Mucosa of gallbladder (tissue), 1 donor: Measurements from ENCODE around the gene PHF10. TPM values are rescaled to one million over a fixed set of nuclear protein-coding genes. Genes with fewer than 3 reads are reported as not detected.
"Not testable (repeated sequence)": the region's sequence is repeated elsewhere in the genome, so short reads cannot be mapped to it uniquely, and the experiment has no call there.

Experiments used
- DNase-seq: peaks from one replicate; pipeline ENCODE4 v3.0.0-alpha.2; 2020; ENCODE audit warnings: low spot score
- total RNA-seq: library from RNA; stranded (reverse); gene quantifications from one replicate; pipeline ENCODE4 v1.2.1, GENCODE V29; 2021
- donor health status: DM: no; HTN: no; CAD: no.

Gene PHF10
- total RNA-seq, 1 donor from 2014 or later = 39.4 TPM

DNA sequence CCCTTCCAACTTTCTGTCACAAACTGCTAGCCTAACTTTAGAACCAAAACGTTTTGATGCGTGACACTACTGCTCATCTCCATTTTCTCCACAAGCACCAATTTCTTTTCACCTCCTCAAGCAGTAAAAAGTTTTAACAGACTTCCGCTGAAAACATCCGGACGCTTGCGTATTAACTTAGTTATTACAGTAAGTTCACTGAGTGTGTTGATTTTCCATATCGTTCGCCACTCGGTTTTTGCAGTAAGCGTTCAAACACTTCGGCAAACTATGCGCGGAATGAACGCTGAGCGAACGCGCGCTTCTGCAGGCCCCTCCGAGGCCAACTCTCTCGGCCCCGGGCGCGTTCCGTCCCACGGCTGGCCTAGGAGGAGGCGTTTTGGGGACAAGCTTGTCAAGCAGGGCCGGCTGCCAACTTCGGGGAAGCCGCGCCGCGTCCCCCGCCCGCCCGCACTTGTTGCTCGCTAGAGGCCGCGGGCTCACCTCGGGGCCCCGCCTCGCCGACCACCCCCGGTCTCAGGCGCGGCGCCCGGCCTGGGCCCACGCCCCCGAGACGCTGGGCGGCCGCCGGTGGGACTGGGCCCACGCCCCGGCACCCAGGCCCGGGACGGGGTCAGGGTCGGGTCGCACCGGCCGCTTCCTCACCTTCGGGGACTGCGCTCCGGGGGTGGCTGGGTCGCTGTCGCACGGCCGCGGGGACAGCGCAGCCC, 945 bp downstream of the PHF10 start:
- DNase-seq = peak; percentile 56

DNA sequence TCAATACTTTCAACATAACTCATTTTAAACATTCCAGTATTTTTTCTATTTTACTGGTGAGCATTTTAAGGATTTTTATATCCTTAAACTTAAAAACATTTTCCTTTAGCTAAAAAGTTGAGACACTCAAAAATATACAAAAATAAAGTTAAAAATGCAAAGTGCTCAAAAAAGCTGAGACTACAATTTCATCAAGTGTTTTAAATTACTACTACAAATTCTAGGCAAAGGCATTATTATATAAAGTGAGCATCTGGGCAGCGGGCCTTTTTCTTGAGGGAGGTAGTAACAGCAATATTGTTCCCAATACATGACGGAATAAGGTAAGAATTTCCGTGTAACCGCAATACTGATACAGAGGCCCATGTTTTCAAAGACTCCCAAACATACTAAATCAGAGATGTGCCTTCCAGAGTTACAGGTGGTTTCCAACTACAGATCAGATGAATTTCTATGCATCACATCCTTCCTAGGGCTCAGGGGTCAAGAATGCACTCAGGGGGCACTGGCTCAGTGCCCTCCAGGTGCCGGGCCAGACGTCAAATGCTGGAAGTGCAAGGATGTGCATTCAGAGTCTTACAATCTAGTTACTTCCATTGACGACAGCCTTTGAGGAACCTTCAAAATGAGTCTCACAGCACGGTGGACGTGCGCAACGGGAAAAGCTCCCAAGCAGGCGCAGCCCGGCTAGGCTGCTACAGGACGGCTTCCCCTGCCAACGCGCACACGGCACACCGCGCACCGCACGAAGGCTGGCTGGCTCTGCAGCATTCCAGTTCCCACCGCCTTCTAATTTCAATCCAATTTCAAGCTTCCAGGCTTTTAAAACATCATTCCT, 1.7 kb downstream of the PHF10 start:
- DNase-seq = no peak

DNA sequence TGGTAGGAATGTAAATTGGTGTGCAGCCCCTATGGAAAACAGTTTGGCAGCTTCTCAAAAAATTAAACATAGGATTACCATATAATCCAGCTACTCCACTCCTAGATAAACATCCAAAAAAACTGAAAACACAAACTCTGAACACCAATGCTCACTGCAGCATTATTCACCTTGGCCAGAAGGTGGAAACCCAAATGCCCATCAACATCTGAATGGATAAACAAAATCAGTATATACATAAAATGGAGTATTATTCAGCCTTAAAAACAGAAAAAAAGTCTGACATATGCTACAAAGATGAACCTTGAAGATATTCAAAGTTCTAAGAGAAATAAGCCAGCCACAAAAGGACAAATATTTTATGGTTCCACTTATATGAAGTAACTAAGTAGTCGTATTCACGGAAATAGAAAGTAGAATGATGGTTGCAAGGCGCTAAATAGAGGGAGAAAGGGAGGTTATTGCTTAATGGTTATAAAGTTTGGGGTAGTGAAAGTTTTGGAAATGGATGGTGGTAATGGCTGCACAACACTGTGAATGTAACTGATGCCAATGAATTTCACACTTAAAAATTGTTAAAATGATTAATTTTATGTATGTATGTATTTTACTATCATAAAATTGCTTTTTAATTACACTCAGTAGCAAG, 4.0 kb downstream of the PHF10 start:
- no peak for DNase-seq

DNA sequence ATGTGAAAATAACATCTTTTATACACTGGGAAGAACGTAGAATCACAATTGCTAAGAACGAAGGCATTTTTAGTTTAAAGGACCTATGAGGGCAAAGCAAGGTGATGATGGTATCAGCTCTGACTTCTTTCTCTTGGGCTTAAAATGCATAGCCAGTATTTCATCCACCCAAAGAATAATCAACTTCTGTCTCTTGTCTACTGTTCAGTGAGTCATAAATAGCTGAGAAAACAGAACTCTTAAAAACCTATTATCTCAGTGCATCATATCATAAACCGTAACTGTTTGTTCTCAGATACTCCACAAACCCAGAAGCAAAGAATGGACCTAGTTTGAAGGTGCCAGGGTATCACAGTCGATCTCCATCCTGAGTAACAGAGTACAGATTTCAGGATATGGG, 5.2 kb downstream of the PHF10 start:
- DNase-seq = no peak

DNA sequence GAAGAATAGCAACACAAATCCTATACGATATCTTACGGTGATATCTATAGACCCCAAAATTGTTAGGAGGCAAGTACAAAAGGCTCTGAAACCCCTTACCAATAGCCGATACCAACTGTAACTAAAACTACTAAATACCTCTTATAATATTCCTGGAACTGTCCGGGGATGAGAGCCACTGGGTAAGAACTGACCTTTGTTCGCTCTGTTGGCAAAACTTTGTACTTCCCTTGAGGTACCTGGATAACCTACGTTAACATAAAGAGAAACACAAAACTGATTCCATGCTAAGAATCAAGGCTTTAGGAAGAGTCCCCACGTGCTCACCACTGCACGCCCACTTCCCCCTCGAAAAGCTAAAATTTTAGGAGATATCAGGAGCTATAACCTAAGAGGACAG, 9.7 kb downstream of the PHF10 start:
- DNase-seq = no peak

DNA sequence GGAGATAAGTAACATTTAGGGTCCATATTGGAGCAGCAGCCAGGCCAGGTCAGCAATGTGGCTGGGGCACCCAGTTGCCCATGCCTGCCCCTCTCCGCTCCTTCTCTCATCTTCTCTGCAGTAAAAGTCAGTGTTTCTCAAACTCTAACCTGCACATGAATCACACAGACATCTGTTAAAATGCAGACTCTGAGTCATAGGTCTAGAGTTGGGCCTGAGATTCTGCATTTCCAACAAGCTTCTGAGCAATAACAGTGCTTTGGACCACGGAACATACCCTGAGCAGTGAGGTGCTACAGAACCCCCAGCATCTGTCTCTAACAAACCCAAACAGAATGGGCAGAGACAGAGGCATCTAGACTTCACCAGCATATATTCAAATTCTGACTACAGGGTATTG, 10.1 kb downstream of the PHF10 start:
- DNase-seq = no peak

DNA sequence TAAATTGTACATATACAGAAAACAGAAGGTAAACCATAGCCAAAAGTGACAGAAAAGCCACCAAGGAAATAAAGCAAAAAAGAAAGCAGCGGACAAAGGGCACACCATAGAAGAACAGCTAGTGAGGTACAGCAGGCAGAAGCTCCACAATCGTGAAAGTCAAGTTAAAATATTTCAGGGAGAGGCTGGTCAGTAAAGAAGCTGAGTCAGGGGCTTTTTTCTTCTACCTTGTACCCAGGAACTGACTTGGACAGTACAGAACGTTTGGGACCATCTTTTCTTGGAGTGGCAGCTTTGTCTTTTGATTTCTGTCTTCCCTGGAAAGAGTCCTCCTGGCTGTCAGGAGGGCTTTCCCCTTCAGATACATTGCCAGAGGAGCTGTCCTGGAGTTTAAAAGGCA, 14.3 kb downstream of the PHF10 start:
- no peak for DNase-seq

DNA sequence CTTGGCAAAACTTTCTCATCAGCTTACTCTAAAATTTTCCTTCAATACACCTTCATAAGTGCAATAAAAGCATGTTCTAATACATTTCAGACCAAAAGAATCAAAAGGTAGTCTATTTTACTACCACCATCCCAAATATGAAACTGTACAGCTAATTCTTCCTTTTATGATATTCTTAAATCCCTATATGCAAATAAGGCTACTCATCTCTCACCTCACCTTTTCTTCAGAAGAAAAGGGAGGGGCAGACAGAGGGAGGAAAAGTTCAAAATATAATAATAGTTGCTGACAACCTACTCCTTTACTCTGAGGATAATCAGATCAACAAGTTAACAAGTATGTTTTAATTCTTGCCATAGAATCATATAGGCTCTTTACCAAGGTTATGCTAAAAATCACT, 15.0 kb downstream of the PHF10 start:
- DNase-seq = no peak

DNA sequence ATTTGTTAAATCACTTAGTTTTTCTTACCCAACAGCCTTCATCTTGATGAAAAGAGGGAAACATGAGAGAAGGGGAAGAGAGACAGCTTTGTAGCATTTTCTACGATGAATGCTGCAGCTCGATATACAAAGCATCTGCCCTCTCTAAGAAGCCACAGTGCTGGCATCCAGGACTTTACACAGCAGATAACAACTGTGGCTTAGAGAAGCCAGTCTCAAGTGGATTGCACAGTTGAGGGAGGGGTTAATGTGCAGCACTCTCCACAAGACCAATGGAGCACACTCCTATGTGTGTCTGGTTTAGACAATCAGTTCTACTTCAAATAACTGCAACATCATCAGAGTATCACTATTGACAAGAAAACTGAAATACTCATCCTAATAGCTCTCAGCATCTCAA, 16.5 kb downstream of the PHF10 start:
- no peak for DNase-seq

DNA sequence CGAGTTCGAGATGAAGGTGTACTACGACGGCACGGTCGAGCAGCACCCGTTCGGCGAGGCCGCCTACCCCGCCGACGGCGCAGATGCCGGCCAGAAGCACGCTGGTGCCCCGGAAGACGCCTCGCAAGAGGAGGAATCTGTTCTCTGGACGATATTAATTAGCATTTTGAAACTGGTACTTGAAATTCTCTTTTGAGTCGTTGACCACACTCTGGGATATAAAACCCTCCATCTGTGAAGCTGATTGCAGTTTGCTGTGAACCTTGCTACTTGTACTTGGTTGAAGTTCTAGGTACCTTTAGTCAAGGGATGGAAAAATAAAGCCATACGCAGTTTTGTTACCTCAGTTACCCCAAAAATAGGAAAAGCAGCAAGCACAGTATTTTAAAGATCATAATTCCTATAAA, 21.5 kb downstream of the PHF10 start:
- DNase-seq = no peak

DNA sequence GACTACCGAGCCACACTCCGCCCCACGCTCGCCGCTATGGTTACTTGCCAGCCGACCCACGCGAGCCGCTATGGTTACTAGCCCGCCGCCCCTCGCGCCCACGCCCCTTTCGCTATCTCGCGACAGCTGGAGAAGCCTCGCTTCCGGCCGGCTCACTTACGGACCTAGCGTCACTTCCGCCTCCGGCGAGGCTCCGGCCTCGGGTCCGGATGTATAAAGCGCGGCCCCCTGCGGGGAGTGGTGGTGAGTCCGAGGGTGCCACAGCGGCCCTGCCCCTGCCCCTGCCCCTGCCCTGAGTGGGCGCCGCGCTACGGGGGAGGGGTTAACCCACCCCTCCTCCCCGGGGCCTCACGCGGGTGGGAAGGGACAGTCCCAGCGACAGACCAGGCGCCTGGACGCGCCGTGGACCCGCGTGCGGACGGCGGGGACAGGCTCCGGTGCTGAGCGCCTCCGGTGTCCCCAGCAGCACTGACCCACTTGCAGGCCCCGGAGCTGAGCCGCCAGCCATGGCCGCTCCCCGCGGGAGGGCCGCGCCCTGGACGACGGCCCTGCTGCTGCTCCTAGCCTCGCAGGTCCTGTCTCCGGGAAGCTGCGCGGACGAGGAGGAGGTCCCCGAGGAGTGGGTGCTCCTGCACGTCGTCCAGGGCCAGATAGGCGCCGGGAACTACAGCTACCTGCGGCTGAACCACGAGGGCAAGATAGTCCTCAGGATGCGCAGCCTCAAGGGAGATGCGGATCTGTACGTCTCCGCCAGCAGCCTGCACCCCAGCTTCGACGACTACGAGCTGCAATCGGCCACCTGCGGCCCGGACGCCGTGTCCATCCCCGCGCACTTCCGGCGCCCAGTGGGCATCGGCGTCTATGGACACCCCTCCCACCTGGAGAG, 22.1 kb downstream of the PHF10 start, which contains the start of the genes C6orf120 and WDR27:
TSS of gene C6orf120 (plus strand) at position 173 of the 886 bp plus-strand sequence. CDS start at position 507, 334 bp downstream.
TSS of gene WDR27 (minus strand) at position 76 of the 886 bp plus-strand sequence. CDS start 13,024 bp downstream, outside the sequence.
- peak; percentile 96 for DNase-seq

DNA sequence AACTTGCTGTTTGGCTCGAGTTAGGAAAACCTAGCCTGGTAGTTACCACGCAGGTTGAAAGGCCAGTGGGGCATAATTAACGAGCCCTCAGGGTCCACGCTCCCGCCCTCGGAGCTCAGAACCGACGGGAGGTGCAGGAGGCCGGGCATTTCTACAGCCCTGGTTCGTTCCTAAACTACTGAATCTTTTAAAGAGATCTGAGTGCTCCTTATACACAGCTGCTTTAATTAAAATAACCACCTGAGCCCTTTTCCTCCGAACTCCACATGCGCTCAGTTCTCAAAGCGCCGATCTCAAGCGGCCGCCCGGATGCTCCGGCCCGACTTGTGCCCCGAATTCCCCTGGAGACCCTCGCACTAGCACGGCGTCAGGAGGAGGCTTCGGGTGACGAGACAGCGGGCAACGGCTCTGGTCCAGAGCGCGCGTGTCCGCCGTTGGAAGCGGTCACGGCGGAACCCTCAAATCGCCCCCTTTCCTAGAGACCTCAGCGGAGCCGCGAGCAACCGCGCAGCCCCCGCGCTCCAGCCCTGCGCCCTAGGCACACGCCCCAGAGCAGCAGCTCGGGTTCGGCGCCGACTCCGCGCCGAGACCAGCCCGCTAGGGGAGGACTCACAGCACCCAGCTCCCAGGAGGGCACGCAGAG, 22.9 kb downstream of the PHF10 start:
- no peak for DNase-seq

DNA sequence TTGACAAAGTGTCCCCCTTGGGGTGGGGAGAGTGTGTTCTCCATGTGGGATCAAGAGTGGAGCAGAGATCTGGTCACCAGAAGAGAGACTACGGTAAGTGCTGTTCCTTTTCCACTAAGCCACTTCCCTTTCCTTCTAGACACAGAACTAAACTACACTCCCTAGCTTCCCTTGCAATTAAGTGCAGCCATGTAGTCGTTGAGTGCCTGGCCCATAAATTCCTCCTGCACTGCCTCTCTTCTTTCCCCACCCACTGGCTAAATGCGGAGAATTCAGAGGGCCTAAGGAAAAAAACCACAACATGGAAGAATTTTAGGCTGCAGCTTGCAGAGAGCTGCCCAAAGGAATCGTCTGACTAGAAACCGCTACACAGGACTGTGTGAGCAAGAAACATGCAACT, 24.0 kb downstream of the PHF10 start:
- DNase-seq = no peak

DNA sequence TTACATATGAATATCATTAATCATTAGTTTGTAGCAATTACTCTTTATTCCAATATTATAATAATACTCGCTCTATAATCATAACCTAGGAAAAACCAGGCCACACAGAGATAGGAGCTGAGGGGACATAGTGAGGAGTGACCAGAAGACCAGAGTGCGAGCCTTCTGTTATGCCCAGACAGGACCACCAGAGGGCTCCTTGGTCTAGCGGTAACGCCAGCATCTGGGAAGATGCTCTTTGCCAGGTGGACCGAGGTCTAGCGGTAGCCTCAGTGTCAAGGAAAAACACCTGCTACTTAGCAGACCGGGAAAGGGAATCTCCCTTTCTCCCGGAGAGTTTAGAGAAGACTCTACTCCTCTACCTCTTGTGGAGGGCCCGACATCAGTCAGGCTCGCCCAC, 27.2 kb downstream of the PHF10 start:
- DNase-seq = not testable (repeated sequence)

DNA sequence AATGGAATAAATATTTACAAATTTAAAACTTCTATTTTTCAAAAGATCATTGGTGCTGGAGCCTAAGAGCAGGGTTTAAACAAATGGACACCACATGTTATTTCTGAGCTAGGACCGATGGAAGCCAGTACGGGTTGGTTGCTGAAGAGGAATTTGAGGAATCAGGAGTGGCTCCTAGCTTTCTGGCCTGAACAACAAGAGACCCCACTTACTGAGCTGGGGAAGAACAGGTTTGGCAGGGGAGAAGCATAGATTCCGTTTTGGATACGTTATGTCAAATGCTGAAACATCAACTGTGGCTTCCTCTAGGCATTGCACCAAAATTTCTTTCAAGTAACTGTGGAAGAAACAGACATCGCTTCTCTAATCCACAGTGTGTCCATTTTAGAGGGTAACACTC, 29.2 kb downstream of the PHF10 start:
- DNase-seq = no peak

DNA sequence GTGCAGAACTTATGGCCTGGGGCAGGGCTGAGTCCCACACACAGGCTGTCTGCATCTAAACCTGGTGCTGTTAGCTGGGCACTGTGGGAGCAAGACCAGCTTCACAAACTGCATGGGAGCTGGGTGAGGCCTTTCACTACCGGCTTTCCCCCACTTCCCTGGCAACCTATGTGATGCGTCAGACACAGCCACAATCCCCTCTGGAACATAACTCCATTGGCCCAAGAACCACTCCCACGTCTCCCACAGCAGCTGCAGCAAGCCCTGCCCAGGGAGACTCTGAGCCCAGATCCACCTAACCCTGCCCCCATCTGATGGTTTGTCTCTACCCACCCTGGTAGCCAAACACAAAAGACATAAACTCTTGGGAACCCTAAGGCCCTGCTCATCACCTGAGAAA, 31.8 kb downstream of the PHF10 start:
- no peak for DNase-seq

DNA sequence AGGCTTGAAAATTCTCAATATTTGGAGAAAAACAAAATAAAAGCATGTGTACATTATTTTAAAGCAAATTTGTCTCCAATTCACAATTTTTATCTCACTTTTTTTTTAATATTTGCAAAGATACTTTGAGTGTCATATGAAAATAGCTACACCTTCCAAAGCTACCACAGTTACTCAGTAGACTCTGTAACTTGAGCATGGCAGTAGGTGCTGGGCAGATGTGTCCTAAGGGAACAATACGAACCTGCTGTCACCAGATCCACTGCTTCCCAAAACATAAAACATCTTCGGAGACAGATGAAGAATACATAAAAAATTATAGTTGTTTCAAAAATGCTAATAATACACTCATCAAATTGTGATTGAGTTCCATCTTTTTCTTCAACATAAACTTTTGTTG, 33.0 kb downstream of the PHF10 start:
- no peak for DNase-seq

DNA sequence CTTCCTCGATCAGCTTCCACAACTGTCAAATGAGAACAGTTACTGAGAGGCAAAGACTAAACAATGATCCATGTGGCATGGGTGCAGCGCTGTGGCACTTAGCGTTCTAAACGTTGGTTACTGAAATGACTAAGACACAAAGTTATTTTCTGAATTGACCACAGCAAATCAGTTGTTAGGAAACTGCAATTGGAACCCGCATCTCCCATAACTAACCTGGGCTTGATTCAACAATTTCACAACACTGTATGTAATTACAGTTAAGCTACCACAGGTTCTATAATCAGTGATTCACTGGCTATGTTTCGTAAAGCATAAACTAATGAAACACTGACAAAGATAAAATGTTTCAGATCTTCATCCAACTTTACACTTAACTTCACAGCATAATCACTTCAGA, 35.0 kb downstream of the PHF10 start:
- no peak for DNase-seq

DNA sequence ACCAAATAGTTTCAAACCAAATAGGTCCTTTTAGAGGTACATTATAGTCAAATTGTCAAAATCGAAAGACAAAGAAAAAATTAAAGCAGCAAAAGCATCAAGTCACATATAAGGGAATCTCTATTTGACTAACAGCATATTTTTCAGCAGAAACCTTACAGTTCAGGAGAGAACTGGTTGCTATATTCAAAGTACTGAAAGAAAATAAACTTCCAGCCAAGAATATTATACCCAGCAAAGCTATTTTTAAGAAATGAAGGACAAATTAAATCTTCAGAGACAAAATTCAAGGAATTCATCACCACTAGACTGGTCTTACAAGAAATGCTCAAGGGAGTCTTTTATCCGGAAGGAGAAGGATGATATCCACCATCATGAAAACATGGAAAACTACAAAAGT, 38.4 kb downstream of the PHF10 start:
- no peak for DNase-seq

DNA sequence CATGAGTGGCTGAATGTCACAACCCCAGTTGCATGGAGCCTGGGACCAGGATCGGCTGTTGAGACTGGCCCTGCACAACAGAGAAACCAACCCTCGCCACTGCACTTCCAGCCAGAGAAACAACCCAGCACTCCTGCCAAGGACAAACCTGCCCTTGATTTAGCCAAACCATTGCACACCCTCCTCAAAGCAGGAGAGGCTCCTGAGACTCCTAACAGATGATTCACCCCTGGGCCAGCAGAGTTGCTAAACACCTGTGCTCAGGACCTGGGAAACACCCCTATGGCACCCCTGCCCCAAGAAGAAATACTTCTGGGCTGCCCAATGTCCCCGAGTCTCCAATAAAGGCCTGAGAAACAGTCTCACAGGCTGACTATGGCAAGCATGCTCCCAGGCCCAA, 40.2 kb downstream of the PHF10 start:
- DNase-seq = no peak

DNA sequence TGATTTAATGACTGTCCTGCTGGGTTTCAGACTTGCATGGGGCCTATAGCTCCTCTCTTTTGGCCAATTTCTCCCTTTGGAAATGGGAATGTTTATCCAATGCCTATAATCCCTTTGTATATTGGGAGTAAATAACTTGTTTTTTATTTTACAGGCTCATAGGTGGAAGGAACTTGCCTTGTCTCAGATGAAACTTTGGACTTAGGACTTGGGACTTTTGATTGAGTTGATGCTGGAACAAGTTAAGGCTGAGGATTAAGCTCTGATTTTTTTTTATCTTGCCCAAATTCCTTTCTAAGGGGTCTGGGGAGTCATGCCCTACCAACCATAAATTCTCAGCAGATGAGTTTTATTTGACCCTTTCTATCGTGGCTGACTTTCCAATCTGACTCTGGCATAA, 46.0 kb downstream of the PHF10 start:
- DNase-seq = no peak
